ENCODE results near the gene MID1IP1.

Gene MID1IP1

GRCh38 chrX:38847206-38847902 is 46.1 kb downstream of the MID1IP1 start:
- H3K36me3 ChIP-seq (ENCODE audit: control insufficient read depth, low read length): no peaks in the 10 kb centered on the region
- no peaks in the 10 kb centered on the region for H3K9me3 ChIP-seq (ENCODE audit: control insufficient read depth, insufficient read depth, low read length)
- no peaks in the 10 kb centered on the region for H3K79me2 ChIP-seq (ENCODE audit: control insufficient read depth, low read length)
- no peak overlapping the region for H3K27ac ChIP-seq (ENCODE audit: low read depth, low read length)
- H3K4me2 ChIP-seq (ENCODE audit: low read length): no peak overlapping the region
- H3K4me1 ChIP-seq (ENCODE audit: control insufficient read depth, low read length): peaks cover 7% of the 10 kb centered on the region
- H3F3A ChIP-seq (ENCODE audit: control insufficient read depth, insufficient read depth): no peaks in the 10 kb centered on the region
- H4K20me1 ChIP-seq (ENCODE audit: control insufficient read depth, insufficient read depth, low read depth, low read length): no peaks in the 10 kb centered on the region
- TF ChIP-seq CTCF (IDR thresholded peaks at IDR 0.05; ENCODE audit: low read depth, low read length, poor library complexity, severe bottlenecking) (no peak), EZH2phosphoT487 (IDR thresholded peaks at IDR 0.05; ENCODE audit: borderline replicate concordance, low read length) (no peak)
- no peaks in the 10 kb centered on the region for H3K27me3 ChIP-seq (ENCODE audit: control insufficient read depth, low read length)
- no peaks in the 10 kb centered on the region for H3K9me2 ChIP-seq (replicated peaks; ENCODE audit: control insufficient read depth, low read length)
- no peak overlapping the region for H3K4me3 ChIP-seq (ENCODE audit: low read length)

DNA sequence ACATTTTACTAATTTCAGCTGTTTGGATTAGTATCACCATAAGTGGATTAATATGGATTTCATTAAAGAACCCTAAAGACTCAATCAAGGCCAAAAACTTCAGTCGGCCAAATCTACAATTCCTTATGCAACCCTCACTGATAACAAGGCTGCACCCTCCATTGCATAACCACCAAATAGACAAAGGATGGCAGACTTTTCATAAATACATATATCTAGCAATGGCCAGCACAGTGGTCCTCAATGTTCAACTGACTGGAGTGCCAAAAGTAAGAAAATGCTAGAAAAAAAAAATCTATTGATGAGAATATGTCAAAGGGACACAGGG is 46.6 kb downstream of the MID1IP1 start:
- H3K9me3 ChIP-seq (ENCODE audit: control insufficient read depth, insufficient read depth, low read length): no peaks in the 10 kb centered on the region
- no peaks in the 10 kb centered on the region for H3K9me2 ChIP-seq (replicated peaks; ENCODE audit: control insufficient read depth, low read length)
- H3K79me2 ChIP-seq (ENCODE audit: control insufficient read depth, low read length): no peaks in the 10 kb centered on the region
- no peaks in the 10 kb centered on the region for H3K36me3 ChIP-seq (ENCODE audit: control insufficient read depth, low read length)
- H3K27ac ChIP-seq (ENCODE audit: low read depth, low read length): no peak overlapping the region
- no peaks in the 10 kb centered on the region for H4K20me1 ChIP-seq (ENCODE audit: control insufficient read depth, insufficient read depth, low read depth, low read length)
- H3K4me1 ChIP-seq (ENCODE audit: control insufficient read depth, low read length): peaks cover 7% of the 10 kb centered on the region
- H3K4me3 ChIP-seq (ENCODE audit: low read length): no peak overlapping the region
- H3K4me2 ChIP-seq (ENCODE audit: low read length): no peak overlapping the region
- H3K27me3 ChIP-seq (ENCODE audit: control insufficient read depth, low read length): no peaks in the 10 kb centered on the region
- TF ChIP-seq EZH2phosphoT487 (IDR thresholded peaks at IDR 0.05; ENCODE audit: borderline replicate concordance, low read length): no peak
- no peak for TF ChIP-seq CTCF (IDR thresholded peaks at IDR 0.05; ENCODE audit: low read depth, low read length, poor library complexity, severe bottlenecking)
- H3F3A ChIP-seq (ENCODE audit: control insufficient read depth, insufficient read depth): no peaks in the 10 kb centered on the region

- Histone ChIP-seq H4K20me1 (ENCODE audit: control insufficient read depth, insufficient read depth, low read depth, low read length) (no peaks in the 10 kb centered on the region), H3K4me1 (ENCODE audit: control insufficient read depth, low read length) (peaks cover 7% of the 10 kb centered on the region), H3K9me3 (ENCODE audit: control insufficient read depth, insufficient read depth, low read length) (no peaks in the 10 kb centered on the region), H3K36me3 (ENCODE audit: control insufficient read depth, low read length) (no peaks in the 10 kb centered on the region), H3K4me2 (ENCODE audit: low read length) (no peak overlapping the region), H3K9me2 (replicated peaks; ENCODE audit: control insufficient read depth, low read length) (no peaks in the 10 kb centered on the region), H3K27ac (ENCODE audit: low read depth, low read length) (no peak overlapping the region), H3F3A (ENCODE audit: control insufficient read depth, insufficient read depth) (no peaks in the 10 kb centered on the region), H3K79me2 (ENCODE audit: control insufficient read depth, low read length) (no peaks in the 10 kb centered on the region), H3K4me3 (ENCODE audit: low read length) (no peak overlapping the region), H3K27me3 (ENCODE audit: control insufficient read depth, low read length) (no peaks in the 10 kb centered on the region)
- no peak for TF ChIP-seq CTCF (IDR thresholded peaks at IDR 0.05; ENCODE audit: low read depth, low read length, poor library complexity, severe bottlenecking)
- TF ChIP-seq EZH2phosphoT487 (IDR thresholded peaks at IDR 0.05; ENCODE audit: borderline replicate concordance, low read length): no peak
Measured at GRCh38 chrX:38848671-38849455, 47.6 kb downstream of the MID1IP1 start.

Measured in DOHH2 (cell line).